ENCODE data around the gene PDGFB. TPM values are rescaled to one million over a fixed set of nuclear protein-coding genes. Genes with fewer than 3 reads are reported as not detected.
"Not testable (repeated sequence)": the region's sequence is repeated elsewhere in the genome, so short reads cannot be mapped to it uniquely, and the experiment has no call there.

PDGFB gene
- total RNA-seq, 1 donor from 2014 or later = 4.7 TPM

DNA sequence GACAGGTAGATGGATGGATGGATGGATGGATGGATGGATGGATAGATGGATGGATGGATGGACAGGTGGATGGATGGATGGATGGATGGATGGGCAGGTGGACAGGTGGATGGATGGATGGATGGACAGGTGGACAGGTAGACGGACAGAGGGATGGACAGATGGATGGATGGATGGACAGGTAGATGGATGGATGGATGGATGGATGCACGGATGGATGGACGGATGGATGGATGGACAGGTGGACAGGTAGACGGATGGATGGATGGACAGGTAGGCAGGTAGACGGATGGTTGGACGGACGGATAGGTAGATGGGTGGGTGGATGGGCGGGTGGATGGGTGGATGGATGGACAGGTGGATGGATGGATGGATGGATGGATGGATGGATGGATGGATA, 24.3 kb downstream of the PDGFB start:
- Histone ChIP-seq H3K27me3 (no peaks in the 10 kb centered on the region), H3K36me3 (peaks cover 0 to 8% of the 10 kb centered on the region in 2 donors), H3K9me3 (no peaks in the 10 kb centered on the region), H3K4me3 (no peak overlapping the region), H3K4me1 (no peaks in the 10 kb centered on the region), H3K27ac (no peak overlapping the region)
- TF ChIP-seq, protein P1, sequence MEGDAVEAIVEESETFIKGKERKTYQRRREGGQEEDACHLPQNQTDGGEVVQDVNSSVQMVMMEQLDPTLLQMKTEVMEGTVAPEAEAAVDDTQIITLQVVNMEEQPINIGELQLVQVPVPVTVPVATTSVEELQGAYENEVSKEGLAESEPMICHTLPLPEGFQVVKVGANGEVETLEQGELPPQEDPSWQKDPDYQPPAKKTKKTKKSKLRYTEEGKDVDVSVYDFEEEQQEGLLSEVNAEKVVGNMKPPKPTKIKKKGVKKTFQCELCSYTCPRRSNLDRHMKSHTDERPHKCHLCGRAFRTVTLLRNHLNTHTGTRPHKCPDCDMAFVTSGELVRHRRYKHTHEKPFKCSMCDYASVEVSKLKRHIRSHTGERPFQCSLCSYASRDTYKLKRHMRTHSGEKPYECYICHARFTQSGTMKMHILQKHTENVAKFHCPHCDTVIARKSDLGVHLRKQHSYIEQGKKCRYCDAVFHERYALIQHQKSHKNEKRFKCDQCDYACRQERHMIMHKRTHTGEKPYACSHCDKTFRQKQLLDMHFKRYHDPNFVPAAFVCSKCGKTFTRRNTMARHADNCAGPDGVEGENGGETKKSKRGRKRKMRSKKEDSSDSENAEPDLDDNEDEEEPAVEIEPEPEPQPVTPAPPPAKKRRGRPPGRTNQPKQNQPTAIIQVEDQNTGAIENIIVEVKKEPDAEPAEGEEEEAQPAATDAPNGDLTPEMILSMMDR (IDR thresholded peaks at IDR 0.05) = no peak
- TF ChIP-seq POLR2AphosphoS5 (IDR thresholded peaks at IDR 0.05; ENCODE audit: insufficient read depth in 1 of 2, low read depth in 1 of 2) = no peak
- TF ChIP-seq POLR2A (IDR thresholded peaks at IDR 0.05) = no peak
- no peak for DNase-seq (ENCODE audit: extremely low spot score in 2 of 2)
- intact Hi-C loops (cut with DNase I) = no loop called here

DNA sequence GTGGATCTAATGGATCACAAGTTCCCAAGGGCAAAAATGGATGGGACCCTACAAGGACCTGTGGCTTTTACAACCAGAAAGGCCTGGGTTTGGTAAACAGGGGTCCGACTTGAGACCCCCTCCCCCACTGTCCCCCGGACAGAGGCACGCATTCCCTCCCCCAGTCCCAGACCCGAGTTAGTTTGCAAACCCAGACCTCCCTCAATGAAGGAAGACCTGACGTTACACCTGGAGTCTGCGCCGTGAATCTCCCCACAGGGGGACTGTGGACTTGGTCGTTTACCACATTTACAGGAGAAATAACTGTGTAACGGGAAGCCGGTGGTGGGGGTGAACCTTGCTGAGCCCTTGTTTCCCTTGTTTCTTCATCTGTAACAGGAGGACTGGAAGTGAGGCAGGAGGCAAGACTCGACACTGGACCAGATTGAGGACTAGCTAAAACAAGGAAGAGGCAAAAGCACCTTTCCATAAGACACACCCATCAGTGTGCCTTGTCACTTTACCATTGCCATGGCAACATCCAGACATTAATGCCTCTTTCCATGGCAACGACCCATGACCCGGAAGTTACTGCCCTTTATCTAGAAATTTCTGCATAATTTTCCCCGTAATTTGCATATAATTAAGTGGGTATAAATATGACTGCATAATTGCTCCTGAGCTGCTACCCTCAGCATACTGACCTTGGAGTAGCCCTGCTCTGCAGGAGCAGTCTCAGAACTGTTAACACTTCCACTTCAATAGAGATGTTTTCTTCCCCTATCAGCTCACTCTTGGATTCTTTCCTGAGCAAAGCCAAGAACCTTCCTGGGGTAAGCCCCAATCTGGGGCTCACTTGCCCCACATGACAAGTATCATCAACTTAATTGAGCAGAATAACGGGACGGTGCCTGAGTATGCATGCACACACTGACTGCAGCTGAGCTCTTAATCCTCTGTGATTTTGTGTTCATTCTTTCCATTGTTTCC, 25.4 kb downstream of the PDGFB start:
- intact Hi-C loops (cut with DNase I) = no loop called here
- H3K9me3 ChIP-seq = no peaks in the 10 kb centered on the region
- H3K4me3 ChIP-seq = no peak overlapping the region
- TF ChIP-seq POLR2AphosphoS5 (IDR thresholded peaks at IDR 0.05; ENCODE audit: insufficient read depth in 1 of 2, low read depth in 1 of 2) (no peak), POLR2A (IDR thresholded peaks at IDR 0.05) (no peak)
- TF ChIP-seq, protein P1 (IDR thresholded peaks at IDR 0.05) = no peak
- no peaks in the 10 kb centered on the region for H3K27me3 ChIP-seq
- DNase-seq (ENCODE audit: extremely low spot score in 2 of 2) = no peak
- H3K4me1 ChIP-seq = no peaks in the 10 kb centered on the region
- H3K36me3 ChIP-seq = no peaks in the 10 kb centered on the region
- no peak overlapping the region for H3K27ac ChIP-seq

DNA sequence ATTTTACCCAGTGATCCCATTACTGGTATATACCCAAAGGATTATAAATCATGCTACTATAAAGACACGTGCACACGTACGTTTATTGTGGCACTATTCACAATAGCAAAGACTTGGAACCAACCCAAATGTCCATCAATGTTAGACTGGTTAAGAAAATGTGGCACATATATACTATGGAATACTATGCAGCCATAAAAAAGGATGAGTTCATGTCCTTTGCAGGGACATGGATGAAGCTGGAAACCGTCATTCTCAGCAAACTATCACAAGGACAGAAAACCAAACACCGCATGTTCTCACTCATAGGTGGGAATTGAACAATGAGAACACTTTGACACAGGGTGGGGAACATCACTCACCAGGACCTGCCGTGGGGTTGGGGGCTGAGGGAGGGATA, 26.4 kb downstream of the PDGFB start:
- H3K4me3 ChIP-seq; H3K27ac ChIP-seq; H3K4me1 ChIP-seq; H3K9me3 ChIP-seq; intact Hi-C loops (cut with DNase I); DNase-seq (ENCODE audit: extremely low spot score in 2 of 2); H3K36me3 ChIP-seq; H3K27me3 ChIP-seq: not testable (repeated sequence)

- Histone ChIP-seq H3K27ac (no peak overlapping the region), H3K4me3 (no peak overlapping the region), H3K36me3 (no peaks in the 10 kb centered on the region), H3K9me3 (no peaks in the 10 kb centered on the region), H3K27me3 (no peaks in the 10 kb centered on the region), H3K4me1 (no peaks in the 10 kb centered on the region)
- intact Hi-C loops (cut with DNase I) = no loop called here
- DNase-seq (ENCODE audit: extremely low spot score in 2 of 2) = no peak
- TF ChIP-seq POLR2A (IDR thresholded peaks at IDR 0.05) (no peak), POLR2AphosphoS5 (IDR thresholded peaks at IDR 0.05; ENCODE audit: insufficient read depth in 1 of 2, low read depth in 1 of 2) (no peak)
- TF ChIP-seq, protein P1 (IDR thresholded peaks at IDR 0.05) = no peak
Measured at GRCh38 chr22:39216143-39216490, 28.7 kb downstream of the PDGFB start.

GRCh38 chr22:39215426-39216142, 29.2 kb downstream of the PDGFB start:
- no peaks in the 10 kb centered on the region for H3K9me3 ChIP-seq
- no peaks in the 10 kb centered on the region for H3K27me3 ChIP-seq
- intact Hi-C loops (cut with DNase I) = no loop called here
- no peaks in the 10 kb centered on the region for H3K36me3 ChIP-seq
- no peaks in the 10 kb centered on the region for H3K4me1 ChIP-seq
- H3K27ac ChIP-seq = no peak overlapping the region
- TF ChIP-seq POLR2A (IDR thresholded peaks at IDR 0.05) = no peak
- TF ChIP-seq, protein P1 (IDR thresholded peaks at IDR 0.05) = no peak
- no peak for TF ChIP-seq POLR2AphosphoS5 (IDR thresholded peaks at IDR 0.05; ENCODE audit: insufficient read depth in 1 of 2, low read depth in 1 of 2)
- H3K4me3 ChIP-seq = no peak overlapping the region
- DNase-seq (ENCODE audit: extremely low spot score in 2 of 2) = no peak

All from vagina (tissue), 2 donors.